Glomerular visceral epithelial cell (primary cell): ENCODE data around the gene BDKRB2.

Experiments
- DNase-seq: peaks from one replicate; pipeline ENCODE4 v3.0.0-alpha.2; 2016; ENCODE audit errors: extremely low spot score

The BDKRB2 gene

GRCh38 chr14:96176811-96177211 is 27.8 kb upstream of the BDKRB2 start:
- no peak for DNase-seq

GRCh38 chr14:96177766-96178375 is 26.8 kb upstream of the BDKRB2 start:
- DNase-seq: no peak

GRCh38 chr14:96178461-96179321 is 25.9 kb upstream of the BDKRB2 start:
- no peak for DNase-seq

GRCh38 chr14:96180043-96180874 is 24.4 kb upstream of the BDKRB2 start:
- no peak for DNase-seq

- DNase-seq: no peak
Observed at GRCh38 chr14:96181186-96182056, 23.2 kb upstream of the BDKRB2 start.

GRCh38 chr14:96182546-96182945 is 22.1 kb upstream of the BDKRB2 start:
- DNase-seq: no peak

- DNase-seq: no peak
Observed at GRCh38 chr14:96184737-96185136, 19.9 kb upstream of the BDKRB2 start.

- no peak for DNase-seq
Observed at GRCh38 chr14:96187216-96188031, 17.2 kb upstream of the BDKRB2 start.

- peak; percentile 37 for DNase-seq
Observed at GRCh38 chr14:96189281-96189711, 15.3 kb upstream of the BDKRB2 start.

GRCh38 chr14:96191353-96191752 is 13.3 kb upstream of the BDKRB2 start:
- DNase-seq: no peak

GRCh38 chr14:96191841-96192462 is 12.7 kb upstream of the BDKRB2 start:
- DNase-seq: no peak

- DNase-seq: no peak
Observed at GRCh38 chr14:96192975-96193805, 11.4 kb upstream of the BDKRB2 start.

- DNase-seq: no peak
Observed at GRCh38 chr14:96194262-96194656, 10.4 kb upstream of the BDKRB2 start.

- DNase-seq: no peak
Observed at GRCh38 chr14:96194657-96195431, 9.8 kb upstream of the BDKRB2 start.

- no peak for DNase-seq
Observed at GRCh38 chr14:96195441-96196081, 9.1 kb upstream of the BDKRB2 start.

- no peak for DNase-seq
Observed at GRCh38 chr14:96197163-96197852, 7.3 kb upstream of the BDKRB2 start.

GRCh38 chr14:96197969-96198368 is 6.7 kb upstream of the BDKRB2 start:
- DNase-seq: no peak
